Measurements from ENCODE around the gene DDAH1.

DDAH1 gene

GRCh38 chr1:85330711-85331290 is 134.2 kb downstream of the DDAH1 start:
- Histone ChIP-seq H3K4me3 (ENCODE audit: low read depth in 1 of 2, low read length in 2 of 2) (no peak overlapping the region), H4K20me1 (ENCODE audit: insufficient read depth, low read length) (no peaks in the 10 kb centered on the region), H3K4me2 (ENCODE audit: insufficient read depth, low read length) (no peak overlapping the region), H3K36me3 (ENCODE audit: insufficient read depth, low read length) (no peaks in the 10 kb centered on the region), H3K9ac (ENCODE audit: low read depth, low read length) (no peak overlapping the region), H2AFZ (ENCODE audit: low read depth, low read length) (no peak overlapping the region), H3K27me3 (ENCODE audit: insufficient read depth, low read length, poor library complexity) (no peaks in the 10 kb centered on the region), H3K79me2 (ENCODE audit: insufficient read depth, low read length) (no peaks in the 10 kb centered on the region), H3K9me3 (ENCODE audit: insufficient read depth, low read length, severe bottlenecking) (no peaks in the 10 kb centered on the region), H3K4me1 (ENCODE audit: insufficient read depth, low read length) (peaks cover 20% of the 10 kb centered on the region), H3K27ac (ENCODE audit: low read length) (no peak overlapping the region)
- DNase-seq (peak; percentile 22), ATAC-seq (ENCODE audit: insufficient read depth, low read depth) (peak; percentile 72)
- TF ChIP-seq EZH2 (IDR thresholded peaks at IDR 0.05; ENCODE audit: borderline replicate concordance, low read depth, low read length, severe bottlenecking) = no peak
- no peak for TF ChIP-seq CTCF (IDR thresholded peaks at IDR 0.05; ENCODE audit: borderline replicate concordance, extremely low read depth, low read length, poor library complexity, severe bottlenecking)

DNA sequence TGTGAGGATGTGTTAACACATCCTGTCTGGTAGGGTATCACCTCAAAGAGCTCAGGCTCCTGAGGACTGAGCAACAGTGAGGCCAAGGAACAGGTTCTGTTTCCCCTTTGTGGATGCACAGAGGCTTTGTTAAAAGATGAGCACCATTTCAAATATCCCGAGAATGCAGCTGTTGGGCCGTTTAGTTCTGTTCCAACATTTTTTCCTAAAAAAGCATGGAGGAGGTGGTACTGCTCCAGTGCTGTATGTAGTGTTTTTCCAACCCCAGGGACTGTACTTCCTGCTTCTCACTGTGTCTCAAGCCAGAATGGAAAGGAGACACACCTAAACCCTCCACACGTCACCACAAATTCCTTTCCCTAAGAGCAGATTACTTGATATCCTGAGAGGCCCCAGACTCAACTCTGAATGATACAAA is 134.7 kb downstream of the DDAH1 start:
- no peaks in the 10 kb centered on the region for H3K27me3 ChIP-seq (ENCODE audit: insufficient read depth, low read length, poor library complexity)
- DNase-seq = no peak
- H3K4me2 ChIP-seq (ENCODE audit: insufficient read depth, low read length) = no peak overlapping the region
- no peaks in the 10 kb centered on the region for H4K20me1 ChIP-seq (ENCODE audit: insufficient read depth, low read length)
- H3K79me2 ChIP-seq (ENCODE audit: insufficient read depth, low read length) = no peaks in the 10 kb centered on the region
- H3K4me1 ChIP-seq (ENCODE audit: insufficient read depth, low read length) = peaks cover 19% of the 10 kb centered on the region
- TF ChIP-seq EZH2 (IDR thresholded peaks at IDR 0.05; ENCODE audit: borderline replicate concordance, low read depth, low read length, severe bottlenecking) (no peak), CTCF (IDR thresholded peaks at IDR 0.05; ENCODE audit: borderline replicate concordance, extremely low read depth, low read length, poor library complexity, severe bottlenecking) (no peak)
- no peaks in the 10 kb centered on the region for H3K9me3 ChIP-seq (ENCODE audit: insufficient read depth, low read length, severe bottlenecking)
- H3K4me3 ChIP-seq (ENCODE audit: low read depth in 1 of 2, low read length in 2 of 2) = no peak overlapping the region
- H3K27ac ChIP-seq (ENCODE audit: low read length) = no peak overlapping the region
- no peak for ATAC-seq (ENCODE audit: insufficient read depth, low read depth)
- H2AFZ ChIP-seq (ENCODE audit: low read depth, low read length) = no peak overlapping the region
- no peak overlapping the region for H3K9ac ChIP-seq (ENCODE audit: low read depth, low read length)
- H3K36me3 ChIP-seq (ENCODE audit: insufficient read depth, low read length) = no peaks in the 10 kb centered on the region

GRCh38 chr1:85328713-85329397 is 136.1 kb downstream of the DDAH1 start:
- Histone ChIP-seq H4K20me1 (ENCODE audit: insufficient read depth, low read length) (no peaks in the 10 kb centered on the region), H3K9ac (ENCODE audit: low read depth, low read length) (no peak overlapping the region), H3K27me3 (ENCODE audit: insufficient read depth, low read length, poor library complexity) (no peaks in the 10 kb centered on the region), H2AFZ (ENCODE audit: low read depth, low read length) (no peak overlapping the region), H3K27ac (ENCODE audit: low read length) (no peak overlapping the region), H3K79me2 (ENCODE audit: insufficient read depth, low read length) (no peaks in the 10 kb centered on the region), H3K4me1 (ENCODE audit: insufficient read depth, low read length) (0 out of 2 replicates have a peak, but pooled peaks cover 7% of the 10 kb centered on the region), H3K4me2 (ENCODE audit: insufficient read depth, low read length) (no peak overlapping the region), H3K36me3 (ENCODE audit: insufficient read depth, low read length) (no peaks in the 10 kb centered on the region), H3K9me3 (ENCODE audit: insufficient read depth, low read length, severe bottlenecking) (no peaks in the 10 kb centered on the region), H3K4me3 (ENCODE audit: low read depth in 1 of 2, low read length in 2 of 2) (no peak overlapping the region)
- ATAC-seq (ENCODE audit: insufficient read depth, low read depth) (no peak), DNase-seq (no peak)
- TF ChIP-seq EZH2 (IDR thresholded peaks at IDR 0.05; ENCODE audit: borderline replicate concordance, low read depth, low read length, severe bottlenecking) (no peak), CTCF (IDR thresholded peaks at IDR 0.05; ENCODE audit: borderline replicate concordance, extremely low read depth, low read length, poor library complexity, severe bottlenecking) (no peak)
